DND-41 (cell line): ENCODE results near the gene GTF2F2.

Source experiments
- ATAC-seq: fragments of 200-7000 bp; cut with Tn5 transposase; 3 replicates; pipeline ENCODE4 v1.9.1; 2021; ENCODE audit warnings: low read depth; ENCODE audit not compliant: insufficient read depth
- DNase-seq: peaks from one replicate; pipeline ENCODE4 v3.0.0-alpha.2; 2020
- H2AFZ ChIP-seq: 2 replicates; pipeline ENCODE4 v1.6.0; 2012; ENCODE audit warnings: low read depth, low read length
- H3K27ac ChIP-seq: 2 replicates; pipeline ENCODE4 v1.5.1; 2012; ENCODE audit warnings: low read length, inconsistent platforms
- H3K27me3 ChIP-seq: fragments of 200-600 bp; sonication (generic); 2 replicates; pipeline ENCODE4 v1.6.0; 2012; ENCODE audit warnings: low read length, mild to moderate bottlenecking, inconsistent platforms; ENCODE audit not compliant: insufficient read depth, poor library complexity
- H3K36me3 ChIP-seq: 2 replicates; pipeline ENCODE4 v1.5.1; 2012; ENCODE audit warnings: low read length, inconsistent platforms; ENCODE audit not compliant: insufficient read depth
- H3K4me1 ChIP-seq: 2 replicates; pipeline ENCODE4 v1.5.1; 2012; ENCODE audit warnings: mild to moderate bottlenecking, low read length; ENCODE audit not compliant: insufficient read depth
- H3K4me2 ChIP-seq: 2 replicates; pipeline ENCODE4 v1.6.0; 2012; ENCODE audit warnings: mild to moderate bottlenecking, moderate library complexity, low read length, inconsistent platforms; ENCODE audit not compliant: insufficient read depth
- H3K4me3 ChIP-seq, 2 experiments: fragments of 200-600 bp in 1 of 2; shearing (Covaris generic) in 1 of 2; 2 replicates each; pipeline ENCODE4 v1.5.1; 2012 to 2016; ENCODE audit warnings: inconsistent platforms in 2 of 2, low read length in 2 of 2, mild to moderate bottlenecking in 2 of 2, low read depth in 1 of 2, moderate library complexity in 1 of 2
- H3K79me2 ChIP-seq: 2 replicates; pipeline ENCODE4 v1.6.0; 2012; ENCODE audit warnings: low read length, inconsistent platforms; ENCODE audit not compliant: insufficient read depth
- H3K9ac ChIP-seq: 2 replicates; pipeline ENCODE4 v1.6.0; 2012; ENCODE audit warnings: low read depth, mild to moderate bottlenecking, inconsistent platforms, low read length, moderate library complexity
- H3K9me3 ChIP-seq: 2 replicates; pipeline ENCODE4 v1.5.1; 2012; ENCODE audit warnings: low read length, moderate library complexity, mild to moderate bottlenecking, inconsistent platforms; ENCODE audit not compliant: insufficient read depth, severe bottlenecking
- H4K20me1 ChIP-seq: 2 replicates; pipeline ENCODE4 v1.6.0; 2012; ENCODE audit warnings: low read length; ENCODE audit not compliant: insufficient read depth
- EZH2 ChIP-seq: IDR thresholded peaks from 3 replicates; pipeline ENCODE4 v1.6.1; 2012; ENCODE audit warnings: borderline replicate concordance, low read depth, mild to moderate bottlenecking, moderate library complexity, low read length, inconsistent platforms; ENCODE audit not compliant: severe bottlenecking
- TF ChIP-seq, protein P1 (sequence below): IDR thresholded peaks from 2 replicates; pipeline ENCODE4 v1.5.1; 2012; ENCODE audit warnings: borderline replicate concordance, low read length, moderate library complexity, mild to moderate bottlenecking; ENCODE audit not compliant: poor library complexity, severe bottlenecking; ENCODE audit errors: extremely low read depth

Gene GTF2F2

DNA sequence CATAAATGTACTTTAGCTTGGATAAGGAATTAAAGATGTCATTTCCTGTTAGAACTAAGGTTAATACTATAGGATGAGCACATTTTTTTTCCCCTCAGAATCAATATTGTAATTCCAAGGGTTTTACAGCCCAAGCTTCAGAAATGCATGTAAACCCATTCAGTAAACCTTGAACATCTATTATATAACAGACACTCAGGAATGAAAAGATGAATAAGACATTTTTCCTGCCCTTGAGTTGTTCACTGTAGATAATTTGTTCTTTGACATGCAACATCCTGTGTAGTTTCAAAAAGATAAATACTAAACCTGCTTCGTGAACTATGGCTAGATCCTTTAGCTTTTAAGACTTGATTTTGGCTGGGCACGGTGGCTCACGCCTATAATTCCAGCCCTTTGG lies 102.2 kb downstream of the GTF2F2 start:
- Histone ChIP-seq H4K20me1 (no peaks in the 10 kb centered on the region; the same call in 1 of the 2 replicates), H3K4me1 (no peaks in the 10 kb centered on the region), H3K27ac (no peak overlapping the region), H3K79me2 (no peaks in the 10 kb centered on the region), H3K9me3 (no peaks in the 10 kb centered on the region), H3K9ac (no peak overlapping the region), H3K27me3 (no peaks in the 10 kb centered on the region), H2AFZ (no peak overlapping the region), H3K36me3 (no peaks in the 10 kb centered on the region), H3K4me3 (no peak overlapping the region), H3K4me2 (no peak overlapping the region)
- TF ChIP-seq EZH2, result no peak
- TF ChIP-seq, protein P1, sequence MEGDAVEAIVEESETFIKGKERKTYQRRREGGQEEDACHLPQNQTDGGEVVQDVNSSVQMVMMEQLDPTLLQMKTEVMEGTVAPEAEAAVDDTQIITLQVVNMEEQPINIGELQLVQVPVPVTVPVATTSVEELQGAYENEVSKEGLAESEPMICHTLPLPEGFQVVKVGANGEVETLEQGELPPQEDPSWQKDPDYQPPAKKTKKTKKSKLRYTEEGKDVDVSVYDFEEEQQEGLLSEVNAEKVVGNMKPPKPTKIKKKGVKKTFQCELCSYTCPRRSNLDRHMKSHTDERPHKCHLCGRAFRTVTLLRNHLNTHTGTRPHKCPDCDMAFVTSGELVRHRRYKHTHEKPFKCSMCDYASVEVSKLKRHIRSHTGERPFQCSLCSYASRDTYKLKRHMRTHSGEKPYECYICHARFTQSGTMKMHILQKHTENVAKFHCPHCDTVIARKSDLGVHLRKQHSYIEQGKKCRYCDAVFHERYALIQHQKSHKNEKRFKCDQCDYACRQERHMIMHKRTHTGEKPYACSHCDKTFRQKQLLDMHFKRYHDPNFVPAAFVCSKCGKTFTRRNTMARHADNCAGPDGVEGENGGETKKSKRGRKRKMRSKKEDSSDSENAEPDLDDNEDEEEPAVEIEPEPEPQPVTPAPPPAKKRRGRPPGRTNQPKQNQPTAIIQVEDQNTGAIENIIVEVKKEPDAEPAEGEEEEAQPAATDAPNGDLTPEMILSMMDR, result no peak
- DNase-seq, result no peak
- ATAC-seq, result no peak

DNA sequence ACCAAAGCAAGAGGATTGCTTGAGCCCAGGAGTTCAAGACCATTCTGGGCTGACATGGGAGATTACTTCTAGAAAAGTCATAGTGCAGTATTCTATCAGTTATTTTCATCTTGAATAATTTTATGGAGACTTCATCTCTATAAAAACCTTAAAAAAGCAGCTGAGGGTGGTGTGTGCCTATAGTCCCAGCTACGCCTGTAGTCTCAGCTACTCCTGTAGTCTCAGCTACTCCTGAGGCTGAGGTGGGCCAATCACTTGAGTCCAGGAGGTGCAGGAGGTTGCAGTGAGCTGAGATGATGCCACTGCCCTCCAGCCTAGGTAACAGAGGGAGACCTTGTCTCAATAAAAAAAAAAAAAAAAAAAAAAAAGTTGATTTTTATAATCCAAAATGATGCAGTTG lies 102.6 kb downstream of the GTF2F2 start:
- no peak for TF ChIP-seq EZH2
- TF ChIP-seq, protein P1, result no peak
- Histone ChIP-seq H3K36me3 (no peaks in the 10 kb centered on the region), H4K20me1 (no peaks in the 10 kb centered on the region; the same call in 1 of the 2 replicates), H3K27me3 (no peaks in the 10 kb centered on the region), H3K9me3 (no peaks in the 10 kb centered on the region), H2AFZ (no peak overlapping the region), H3K4me3 (no peak overlapping the region), H3K9ac (no peak overlapping the region), H3K4me2 (no peak overlapping the region), H3K27ac (no peak overlapping the region), H3K79me2 (no peaks in the 10 kb centered on the region), H3K4me1 (no peaks in the 10 kb centered on the region)
- ATAC-seq (no peak), DNase-seq (no peak)

DNA sequence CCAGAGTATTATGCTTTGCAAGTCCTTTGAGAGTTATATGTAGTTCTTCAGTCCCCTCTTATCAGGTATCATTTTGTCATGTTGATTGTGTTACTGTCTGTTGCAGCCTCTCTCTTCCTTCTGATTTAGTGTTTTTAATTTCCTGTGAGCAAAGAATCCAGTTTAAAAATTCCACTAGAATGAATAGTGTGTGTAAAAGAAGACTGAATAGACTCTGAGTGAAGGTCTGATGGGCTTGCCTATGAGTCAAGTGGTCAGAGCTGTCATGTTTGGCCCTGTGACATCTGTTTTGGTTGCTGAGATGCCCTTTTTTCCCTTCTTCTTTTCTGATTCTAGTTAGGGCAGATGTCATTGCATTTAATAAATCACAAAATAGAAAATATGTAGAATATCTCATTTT lies 103.9 kb downstream of the GTF2F2 start:
- no peak for ATAC-seq
- Histone ChIP-seq H3K27ac (no peak overlapping the region), H3K4me2 (no peak overlapping the region), H3K36me3 (no peaks in the 10 kb centered on the region), H3K9me3 (no peaks in the 10 kb centered on the region), H3K79me2 (no peaks in the 10 kb centered on the region), H2AFZ (no peak overlapping the region), H4K20me1 (no peaks in the 10 kb centered on the region), H3K27me3 (no peaks in the 10 kb centered on the region), H3K4me1 (no peaks in the 10 kb centered on the region), H3K4me3 (no peak overlapping the region), H3K9ac (no peak overlapping the region)
- DNase-seq, result no peak
- TF ChIP-seq, protein P1, result no peak

DNA sequence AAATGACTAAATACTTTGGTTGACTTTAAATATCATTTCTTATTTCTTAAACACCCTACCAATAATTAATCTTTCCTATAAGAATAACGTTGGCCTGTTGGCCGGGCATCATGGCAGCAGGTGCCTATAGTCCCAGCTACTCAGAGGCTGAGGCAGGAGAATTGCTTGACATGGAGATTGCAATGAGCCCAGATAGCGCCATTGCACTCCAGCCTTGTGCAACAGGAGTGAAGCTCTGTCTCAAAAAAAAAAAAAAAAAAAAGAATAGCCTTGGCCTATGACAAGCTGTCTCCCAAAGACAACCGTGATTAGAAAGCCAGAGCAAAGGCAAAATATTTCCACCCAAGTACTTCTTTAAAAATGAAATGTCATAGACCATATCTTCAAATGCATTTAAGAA lies 105.1 kb downstream of the GTF2F2 start:
- Histone ChIP-seq H3K9me3 (no peaks in the 10 kb centered on the region), H4K20me1 (no peaks in the 10 kb centered on the region), H3K9ac (no peak overlapping the region), H3K4me1 (no peaks in the 10 kb centered on the region), H3K27ac (no peak overlapping the region), H3K36me3 (no peaks in the 10 kb centered on the region), H3K4me3 (no peak overlapping the region), H3K79me2 (no peaks in the 10 kb centered on the region), H3K27me3 (no peaks in the 10 kb centered on the region), H3K4me2 (no peak overlapping the region), H2AFZ (no peak overlapping the region)
- no peak for DNase-seq
- ATAC-seq, result no peak
- no peak for TF ChIP-seq EZH2
- TF ChIP-seq, protein P1, result no peak
